IMR-90 (cell line): ENCODE results near the gene SH3RF3. TPM values are rescaled to one million over a fixed set of nuclear protein-coding genes. Genes with fewer than 3 reads are reported as not detected.

Experiments
- ATAC-seq: fragments of 200-7000 bp; cut with Tn5 transposase; 2 replicates; pipeline ENCODE4 v1.9.1; 2020; ENCODE audit warnings: low read depth, mild to moderate bottlenecking, moderate library complexity
- BruUV-seq: library from RNA; stranded (reverse); fragments of 400-500 nt; replicated peaks from 2 replicates; lab custom pipeline; 2021; lab: Mats Ljungman, UMichigan
- CTCF ChIA-PET: fragments of 300-600 bp; formaldehyde crosslinking; extraction: SDS; loops from one replicate; lab custom pipeline; 2021; ENCODE audit warnings: antibody characterized with exemption; lab: Yijun Ruan, JAX
- POLR2A ChIA-PET: fragments of 300-600 bp; sonication (Branson Sonifier 250); formaldehyde crosslinking; loops from one replicate; lab custom pipeline; 2022; ENCODE audit warnings: antibody characterized with exemption; ENCODE audit not compliant: unreplicated experiment; lab: Charles Lee
- DNase-seq: peaks from one replicate; pipeline ENCODE4 v3.0.0; 2013
- H2AFZ ChIP-seq: replicated peaks from 2 replicates; pipeline ENCODE3; 2013; ENCODE audit warnings: low read length, mild to moderate bottlenecking; ENCODE audit not compliant: poor library complexity
- H2AK5ac ChIP-seq: 2 replicates; pipeline ENCODE4 v1.6.1; 2013; ENCODE audit warnings: low read depth, low read length, inconsistent platforms
- H2AK9ac ChIP-seq: replicated peaks from 2 replicates; pipeline ENCODE3; 2013; ENCODE audit warnings: mild to moderate bottlenecking, low read depth, low read length, moderate library complexity; ENCODE audit not compliant: poor library complexity
- H2BK120ac ChIP-seq: 2 replicates; pipeline ENCODE4 v1.6.1; 2013; ENCODE audit warnings: low read depth, low read length, inconsistent platforms
- H2BK15ac ChIP-seq: 3 replicates; pipeline ENCODE4 v1.6.1; 2013; ENCODE audit warnings: low read depth, low read length, inconsistent platforms
- H2BK20ac ChIP-seq: 2 replicates; pipeline ENCODE4 v1.6.1; 2013; ENCODE audit warnings: low read depth, mild to moderate bottlenecking, inconsistent platforms, low read length, moderate library complexity
- H2BK5ac ChIP-seq: 2 replicates; pipeline ENCODE4 v1.6.1; 2013; ENCODE audit warnings: mild to moderate bottlenecking, low read depth, low read length, inconsistent platforms; ENCODE audit not compliant: poor library complexity, severe bottlenecking
- H3K14ac ChIP-seq: replicated peaks from 2 replicates; pipeline ENCODE4 v1.6.1; 2013; ENCODE audit warnings: low read depth, low read length, inconsistent platforms
- H3K18ac ChIP-seq: 2 replicates; pipeline ENCODE4 v1.6.1; 2013; ENCODE audit warnings: low read depth, low read length, control low read depth
- H3K23ac ChIP-seq: 2 replicates; pipeline ENCODE4 v1.6.1; 2013; ENCODE audit warnings: low read depth, low read length, inconsistent platforms
- H3K27ac ChIP-seq: 2 replicates; pipeline ENCODE4 v1.5.1; 2013; ENCODE audit warnings: mild to moderate bottlenecking, control low read depth, low read length; ENCODE audit not compliant: insufficient read depth
- H3K27me3 ChIP-seq: 2 replicates; pipeline ENCODE4 v1.6.1; 2013; ENCODE audit warnings: low read length; ENCODE audit not compliant: control insufficient read depth, insufficient read depth
- H3K36me3 ChIP-seq: 2 replicates; pipeline ENCODE4 v1.6.1; 2013; ENCODE audit warnings: low read length, mixed read lengths; ENCODE audit not compliant: control insufficient read depth, insufficient read depth
- H3K4ac ChIP-seq: 2 replicates; pipeline ENCODE4 v1.6.1; 2013; ENCODE audit warnings: low read depth, low read length, inconsistent platforms
- H3K4me1 ChIP-seq: 2 replicates; pipeline ENCODE4 v1.6.1; 2013; ENCODE audit warnings: low read length, mixed read lengths; ENCODE audit not compliant: control insufficient read depth, insufficient read depth
- H3K4me2 ChIP-seq: 2 replicates; pipeline ENCODE4 v1.6.1; 2013; ENCODE audit warnings: low read depth, mild to moderate bottlenecking, control low read depth, low read length, moderate library complexity
- H3K4me3 ChIP-seq: 2 replicates; pipeline ENCODE4 v1.5.1; 2013; ENCODE audit warnings: low read depth, mild to moderate bottlenecking, control low read depth, low read length, moderate library complexity; ENCODE audit not compliant: insufficient read depth
- H3K56ac ChIP-seq: 2 replicates; pipeline ENCODE4 v1.6.1; 2013; ENCODE audit warnings: low read length, inconsistent platforms; ENCODE audit not compliant: insufficient read depth; ENCODE audit errors: extremely low read depth
- H3K79me1 ChIP-seq, 2 experiments: 2 replicates each; pipeline ENCODE4 v1.6.1; 2013; ENCODE audit warnings: low read length in 2 of 2, inconsistent platforms in 1 of 2, low read depth in 1 of 2
- H3K9ac ChIP-seq: 2 replicates; pipeline ENCODE4 v1.6.1; 2013; ENCODE audit warnings: low read depth, low read length, control low read depth
- H3K9me1 ChIP-seq: 2 replicates; pipeline ENCODE4 v1.6.1; 2013; ENCODE audit warnings: low read length, inconsistent platforms; ENCODE audit not compliant: insufficient read depth
- H3K9me3 ChIP-seq: 2 replicates; pipeline ENCODE4 v1.6.1; 2013; ENCODE audit warnings: low read length; ENCODE audit not compliant: control insufficient read depth, insufficient read depth
- H4K20me1 ChIP-seq: 2 replicates; pipeline ENCODE4 v1.6.1; 2013; ENCODE audit warnings: low read length, inconsistent platforms; ENCODE audit not compliant: insufficient read depth
- H4K5ac ChIP-seq: 2 replicates; pipeline ENCODE4 v1.6.1; 2013; ENCODE audit warnings: mild to moderate bottlenecking, low read depth, low read length, control low read depth
- H4K8ac ChIP-seq, 2 experiments: 2 replicates each; pipeline ENCODE4 v1.6.1; 2013; ENCODE audit warnings: low read depth in 2 of 2, low read length in 2 of 2, control low read depth in 1 of 2, inconsistent platforms in 1 of 2
- H4K91ac ChIP-seq: 2 replicates; pipeline ENCODE4 v1.6.1; 2013; ENCODE audit warnings: low read depth, low read length, inconsistent platforms; ENCODE audit not compliant: insufficient read depth
- BHLHE40 ChIP-seq: fragments of 150-350 bp; IDR thresholded peaks from 2 replicates; pipeline ENCODE4 v1.6.1; 2016; ENCODE audit warnings: mild to moderate bottlenecking, low read depth, low read length
- CTCF ChIP-seq: conservative IDR thresholded peaks from 2 replicates; pipeline ENCODE4 v1.5.1; 2012; ENCODE audit warnings: mild to moderate bottlenecking, low read depth, low read length, improper control_type of control experiment
- ELK1 ChIP-seq: fragments of 150-350 bp; IDR thresholded peaks from 2 replicates; pipeline ENCODE4 v1.6.1; 2016; ENCODE audit warnings: low read depth, mild to moderate bottlenecking, low read length, moderate library complexity, borderline replicate concordance
- FOS ChIP-seq: fragments of 150-350 bp; IDR thresholded peaks from 2 replicates; pipeline ENCODE4 v1.6.1; 2016; ENCODE audit warnings: low read depth, low read length
- RCOR1 ChIP-seq: IDR thresholded peaks from 2 replicates; pipeline ENCODE4 v1.6.1; 2012; ENCODE audit warnings: mild to moderate bottlenecking, low read length, improper control_type of control experiment; ENCODE audit not compliant: insufficient replicate concordance
- RFX5 ChIP-seq: IDR thresholded peaks from 2 replicates; pipeline ENCODE4 v1.8.0; 2012; ENCODE audit warnings: low read depth, mild to moderate bottlenecking, low read length, moderate library complexity
- WGBS, 2 experiments: methylation state at CpG; one replicate each; pipeline versions ENCODE4 v1.1.5 to v1.1.7; 2013; ENCODE audit warnings: missing lambda C conversion rate in 2 of 2; ENCODE audit not compliant: insufficient read length in 1 of 2; ENCODE audit errors: extremely low coverage in 2 of 2; 5-methylcytosine and 5-hydroxymethylcytosine counted together
- dilution Hi-C: fragments of 300-500 bp; cut with HindIII; formaldehyde crosslinking; loops from one replicate; pipeline ENCODE4 v1.14.3; 2018; ENCODE audit warnings: low sequenced_read_pairs; ENCODE audit not compliant: unreplicated experiment
- in situ Hi-C: fragments of 300-500 bp; cut with MboI; formaldehyde crosslinking; loops from 3 replicates; pipeline ENCODE4 v1.14.3; 2019; ENCODE audit warnings: low sequenced_read_pairs, inconsistent platforms, mixed read lengths
- intact Hi-C: fragments of 100-400 bp; cut with micrococcal nuclease; formaldehyde crosslinking; loops from 2 replicates; pipeline ENCODE4 v1.10.0; 2022
- polyA plus RNA-seq, 3 experiments: library from polyadenylated mRNA; depleted of rRNA; stranded (reverse); fragments of >200 nt; gene quantifications; 2 replicates each; pipeline ENCODE4 v1.2.3, GENCODE V29; 2012; ENCODE audit warnings: low replicate concordance in 1 of 3
- total RNA-seq: library from RNA; depleted of rRNA; stranded (reverse); fragments of >200 nt; gene quantifications from 2 replicates; pipeline ENCODE4 v1.2.3, GENCODE V29; 2012

Gene SH3RF3
- total and polyA plus RNA-seq, 2 of the 4 experiments (the other 2 are of a cell fraction): 3.4 to 5.3 TPM

GRCh38 chr2:109154226-109154625 is 25.2 kb downstream of the SH3RF3 start:
- ATAC-seq (no peak), DNase-seq (no peak)
- H2BK5ac ChIP-seq: no peak overlapping the region
- H3K9me3 ChIP-seq: no peaks in the 10 kb centered on the region
- H3K27me3 ChIP-seq: no peaks in the 10 kb centered on the region
- no peak overlapping the region for H3K56ac ChIP-seq
- H3K4me1 ChIP-seq: peaks cover 9% of the 10 kb centered on the region
- H2BK120ac ChIP-seq: no peak overlapping the region
- no peak overlapping the region for H3K18ac ChIP-seq
- no peak overlapping the region for H3K23ac ChIP-seq
- 0 out of 4 replicates have a peak overlapping the region, but pooled peaks of 1 of the 2 experiments have one; percentile 14 for H4K8ac ChIP-seq
- POLR2A ChIA-PET: no interaction called here
- H2BK15ac ChIP-seq: no peak overlapping the region
- 100% methylated on average over 2 of the region's 3 CpGs; no CpG with 5 or more reads in 1 of the 2 experiments for WGBS, 2 experiments
- H3K4me3 ChIP-seq: no peak overlapping the region
- H2BK20ac ChIP-seq: no peak overlapping the region
- no peak for TF ChIP-seq RFX5
- TF ChIP-seq RCOR1: no peak
- TF ChIP-seq BHLHE40: no peak
- TF ChIP-seq FOS: no peak
- no peak for TF ChIP-seq CTCF
- no peak for TF ChIP-seq ELK1
- in situ Hi-C loops (no loop called here), dilution Hi-C loops (no loop called here), intact Hi-C loops (no loop called here)
- H3K9ac ChIP-seq: no peak overlapping the region
- H3K4ac ChIP-seq: no peak overlapping the region
- H3K36me3 ChIP-seq: no peaks in the 10 kb centered on the region
- H2AK9ac ChIP-seq: no peak overlapping the region
- CTCF ChIA-PET: no interaction called here
- no peak overlapping the region for H2AFZ ChIP-seq
- no peak overlapping the region for H2AK5ac ChIP-seq
- peaks cover 66 to 95% of the 10 kb centered on the region in 2 experiments for H3K79me1 ChIP-seq
- H3K14ac ChIP-seq: no peak overlapping the region
- no peak overlapping the region for H4K91ac ChIP-seq
- no peak overlapping the region for H3K4me2 ChIP-seq
- no peak overlapping the region for H4K5ac ChIP-seq
- H3K9me1 ChIP-seq: peaks cover 30% of the 10 kb centered on the region
- H3K27ac ChIP-seq: no peak overlapping the region
- peaks cover 96% of the 10 kb centered on the region for H4K20me1 ChIP-seq
- BruUV-seq: no TSS peak
